Upper lobe of right lung (tissue), 1 donor: Measurements from ENCODE around the gene BMP6. TPM values are rescaled to one million over a fixed set of nuclear protein-coding genes. Genes with fewer than 3 reads are reported as not detected.

Experiments used
- ATAC-seq: fragments of 200-7000 bp; cut with Tn5 transposase; one replicate; pipeline ENCODE4 v1.9.1; 2020; ENCODE audit warnings: mild to moderate bottlenecking, moderate library complexity
- DNase-seq: peaks from one replicate; pipeline ENCODE4 v3.0.0-alpha.2; 2020
- H3K27ac ChIP-seq: fragments of 200-600 bp; one replicate; pipeline ENCODE4 v1.8.0; 2022
- H3K27me3 ChIP-seq: fragments of 200-600 bp; one replicate; pipeline ENCODE4 v1.8.0; 2022; ENCODE audit warnings: mild to moderate bottlenecking
- H3K36me3 ChIP-seq: fragments of 200-600 bp; one replicate; pipeline ENCODE4 v1.8.0; 2022
- H3K4me1 ChIP-seq: fragments of 200-600 bp; one replicate; pipeline ENCODE4 v1.8.0; 2022
- H3K4me3 ChIP-seq: fragments of 200-600 bp; one replicate; pipeline ENCODE4 v1.8.0; 2022; ENCODE audit warnings: mild to moderate bottlenecking
- H3K9me3 ChIP-seq: fragments of 200-600 bp; one replicate; pipeline ENCODE4 v1.8.0; 2022
- intact Hi-C: fragments of 100-400 bp; cut with DNase I; formaldehyde crosslinking; loops from one replicate; pipeline ENCODE4 v1.11.0; 2022
- total RNA-seq: library from RNA; stranded (reverse); fragmentation: NEBNext Ultra II Directional; extraction: Animal tissue kit (Norgen Biotek cat#: 25700); gene quantifications from one replicate; pipeline ENCODE4 v1.2.1, GENCODE V29; 2021
- TF ChIP-seq, protein P1 (sequence below): fragments of 200-600 bp; IDR thresholded peaks from one replicate; pipeline ENCODE4 v1.8.0; 2022; ENCODE audit warnings: antibody characterized with exemption
- donor health status: DM: no; HTN: yes; CAD: no; lungs with severe emphysema.

Gene BMP6
- total RNA-seq, 1 donor from 2014 or later: 6.6 TPM

DNA sequence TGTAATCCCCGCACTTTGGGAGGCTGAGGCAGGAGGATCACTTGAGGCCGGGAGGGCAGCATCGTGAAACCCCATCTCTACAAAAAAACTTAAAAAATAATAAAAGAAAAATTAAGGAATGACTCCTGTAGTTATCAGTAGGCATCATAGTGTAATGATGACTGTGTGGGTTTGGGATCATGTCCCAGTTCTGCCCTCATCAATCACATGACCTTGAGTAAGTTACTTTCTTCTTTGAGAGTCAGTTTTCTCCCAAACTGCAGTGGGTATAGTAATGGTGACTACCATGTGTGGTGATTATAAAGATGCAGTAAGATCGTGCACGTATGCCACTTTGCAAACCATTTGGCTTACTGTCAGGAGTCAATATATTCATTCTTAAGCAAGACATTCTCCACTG, 95.5 kb downstream of the BMP6 start:
- Histone ChIP-seq H3K36me3 (no peaks in the 10 kb centered on the region), H3K27me3 (no peaks in the 10 kb centered on the region), H3K4me1 (no peaks in the 10 kb centered on the region), H3K9me3 (no peaks in the 10 kb centered on the region), H3K4me3 (no peak overlapping the region), H3K27ac (no peak overlapping the region)
- intact Hi-C loops: no loop called here
- DNase-seq (no peak), ATAC-seq (no peak)
- TF ChIP-seq, protein P1, sequence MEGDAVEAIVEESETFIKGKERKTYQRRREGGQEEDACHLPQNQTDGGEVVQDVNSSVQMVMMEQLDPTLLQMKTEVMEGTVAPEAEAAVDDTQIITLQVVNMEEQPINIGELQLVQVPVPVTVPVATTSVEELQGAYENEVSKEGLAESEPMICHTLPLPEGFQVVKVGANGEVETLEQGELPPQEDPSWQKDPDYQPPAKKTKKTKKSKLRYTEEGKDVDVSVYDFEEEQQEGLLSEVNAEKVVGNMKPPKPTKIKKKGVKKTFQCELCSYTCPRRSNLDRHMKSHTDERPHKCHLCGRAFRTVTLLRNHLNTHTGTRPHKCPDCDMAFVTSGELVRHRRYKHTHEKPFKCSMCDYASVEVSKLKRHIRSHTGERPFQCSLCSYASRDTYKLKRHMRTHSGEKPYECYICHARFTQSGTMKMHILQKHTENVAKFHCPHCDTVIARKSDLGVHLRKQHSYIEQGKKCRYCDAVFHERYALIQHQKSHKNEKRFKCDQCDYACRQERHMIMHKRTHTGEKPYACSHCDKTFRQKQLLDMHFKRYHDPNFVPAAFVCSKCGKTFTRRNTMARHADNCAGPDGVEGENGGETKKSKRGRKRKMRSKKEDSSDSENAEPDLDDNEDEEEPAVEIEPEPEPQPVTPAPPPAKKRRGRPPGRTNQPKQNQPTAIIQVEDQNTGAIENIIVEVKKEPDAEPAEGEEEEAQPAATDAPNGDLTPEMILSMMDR: no peak

DNA sequence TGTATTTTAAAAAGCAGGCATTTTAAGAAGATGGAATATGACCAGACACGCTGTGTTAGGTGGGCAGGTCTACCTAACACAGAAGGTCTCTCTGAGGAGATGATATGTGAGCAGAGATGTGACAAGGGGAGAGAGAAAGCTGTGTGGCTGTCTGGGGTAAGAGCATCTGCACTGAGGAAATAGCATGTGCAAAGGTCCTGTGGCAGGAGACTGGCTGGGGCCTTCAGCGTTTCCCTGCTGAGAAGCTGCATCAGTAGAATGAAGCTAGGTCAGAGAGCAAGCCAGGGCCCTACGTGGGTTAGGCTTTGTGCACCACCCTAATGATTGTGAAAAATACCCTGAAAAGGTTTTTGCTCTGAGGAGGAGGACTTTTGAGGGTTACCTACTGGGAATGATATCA, 97.7 kb downstream of the BMP6 start:
- Histone ChIP-seq H3K4me3 (no peak overlapping the region), H3K9me3 (no peaks in the 10 kb centered on the region), H3K4me1 (no peaks in the 10 kb centered on the region), H3K27me3 (no peaks in the 10 kb centered on the region), H3K27ac (no peak overlapping the region), H3K36me3 (no peaks in the 10 kb centered on the region)
- intact Hi-C loops: no loop called here
- ATAC-seq: no peak
- TF ChIP-seq, protein P1: no peak
- DNase-seq: no peak

GRCh38 chr6:7825986-7826385, 100.1 kb downstream of the BMP6 start:
- no peak for DNase-seq
- H3K4me3 ChIP-seq: no peak overlapping the region
- no peaks in the 10 kb centered on the region for H3K4me1 ChIP-seq
- no peaks in the 10 kb centered on the region for H3K9me3 ChIP-seq
- no peak overlapping the region for H3K27ac ChIP-seq
- TF ChIP-seq, protein P1: no peak
- no peaks in the 10 kb centered on the region for H3K36me3 ChIP-seq
- intact Hi-C loops: no loop called here
- no peak for ATAC-seq
- no peaks in the 10 kb centered on the region for H3K27me3 ChIP-seq

DNA sequence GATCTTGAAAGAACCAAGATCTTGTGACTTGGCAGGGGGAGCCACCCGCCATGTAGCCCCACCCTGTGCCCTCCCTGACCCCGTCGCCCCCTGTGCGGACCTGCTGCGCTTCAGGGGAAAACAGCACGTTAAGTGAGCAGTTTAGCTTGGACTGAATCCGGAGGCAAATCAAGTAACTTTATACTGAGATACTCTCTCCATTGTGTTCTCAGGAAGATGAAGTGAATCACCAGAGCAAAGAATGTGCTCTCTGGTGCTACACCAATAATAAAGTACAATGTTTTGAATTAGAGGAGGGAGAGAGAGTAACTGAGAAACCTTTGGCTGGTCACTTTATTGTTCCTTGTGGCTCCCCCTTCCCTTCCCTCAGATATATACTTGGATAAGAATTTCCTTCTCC, 101.2 kb downstream of the BMP6 start:
- Histone ChIP-seq H3K4me3 (no peak overlapping the region), H3K27me3 (no peaks in the 10 kb centered on the region), H3K27ac (no peak overlapping the region), H3K9me3 (no peaks in the 10 kb centered on the region), H3K4me1 (no peaks in the 10 kb centered on the region), H3K36me3 (no peaks in the 10 kb centered on the region)
- no peak for DNase-seq
- intact Hi-C loops: no loop called here
- TF ChIP-seq, protein P1: no peak
- ATAC-seq: no peak

DNA sequence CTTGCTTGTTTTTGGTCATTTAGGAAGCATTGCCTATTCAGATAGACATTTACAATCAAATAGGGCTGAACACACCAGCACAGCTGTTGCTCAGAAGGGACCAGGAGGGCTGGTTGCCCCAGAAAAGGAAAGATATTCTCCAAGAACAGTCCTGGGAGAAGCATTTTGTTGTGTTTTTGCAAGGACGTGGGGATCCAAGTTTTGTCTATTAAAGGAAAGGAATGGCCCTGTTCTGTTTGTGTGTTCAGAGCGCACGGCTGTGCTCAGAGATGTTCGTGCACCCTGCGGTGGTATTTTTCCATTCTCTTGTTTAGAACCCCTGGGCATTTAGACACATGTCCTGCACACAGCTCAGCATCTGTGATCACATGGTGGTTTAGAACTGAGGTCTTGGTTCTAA, 102.2 kb downstream of the BMP6 start:
- DNase-seq: no peak
- Histone ChIP-seq H3K9me3 (no peaks in the 10 kb centered on the region), H3K27ac (no peak overlapping the region), H3K27me3 (no peaks in the 10 kb centered on the region), H3K36me3 (no peaks in the 10 kb centered on the region), H3K4me3 (no peak overlapping the region), H3K4me1 (no peaks in the 10 kb centered on the region)
- intact Hi-C loops: no loop called here
- TF ChIP-seq, protein P1: no peak
- no peak for ATAC-seq
